Ramos (cell line): Measurements from ENCODE around the gene ACADS.

Experiments
- in situ Hi-C: fragments of 300-500 bp; cut with MboI; formaldehyde crosslinking; loops from one replicate; pipeline ENCODE4 v1.14.3; 2022; ENCODE audit warnings: low sequenced_read_pairs; ENCODE audit not compliant: unreplicated experiment

Gene ACADS

GRCh38 chr12:120748242-120748641 lies 22.6 kb downstream of the ACADS start:
- in situ Hi-C loops: no loop called here

- in situ Hi-C loops: no loop called here
Observed at GRCh38 chr12:120749256-120749655, 23.6 kb downstream of the ACADS start.

- in situ Hi-C loops: no loop called here
Observed at GRCh38 chr12:120750806-120751205, 25.2 kb downstream of the ACADS start.

GRCh38 chr12:120751389-120751788 lies 25.8 kb downstream of the ACADS start:
- in situ Hi-C loops: no loop called here

- in situ Hi-C loops: no loop called here
Observed at GRCh38 chr12:120754792-120755191, 29.2 kb downstream of the ACADS start.

GRCh38 chr12:120755269-120755668 lies 29.6 kb downstream of the ACADS start:
- in situ Hi-C loops: no loop called here

GRCh38 chr12:120757226-120757742 lies 31.7 kb downstream of the ACADS start:
- in situ Hi-C loops: no loop called here

GRCh38 chr12:120757949-120758348 lies 32.3 kb downstream of the ACADS start:
- in situ Hi-C loops: no loop called here

- in situ Hi-C loops: no loop called here
Observed at GRCh38 chr12:120758798-120759590, 33.4 kb downstream of the ACADS start.

GRCh38 chr12:120759591-120760348 lies 34.1 kb downstream of the ACADS start:
- in situ Hi-C loops: no loop called here

- in situ Hi-C loops: no loop called here
Observed at GRCh38 chr12:120760349-120761254, 35.0 kb downstream of the ACADS start.

- in situ Hi-C loops: no loop called here
Observed at GRCh38 chr12:120761519-120761934, 35.9 kb downstream of the ACADS start.

GRCh38 chr12:120762086-120762485 lies 36.5 kb downstream of the ACADS start:
- in situ Hi-C loops: no loop called here

- in situ Hi-C loops: no loop called here
Observed at GRCh38 chr12:120763250-120763649, 37.6 kb downstream of the ACADS start.

- in situ Hi-C loops: no loop called here
Observed at GRCh38 chr12:120764816-120765215, 39.2 kb downstream of the ACADS start.

- in situ Hi-C loops: no loop called here
Observed at GRCh38 chr12:120766566-120766965, 40.9 kb downstream of the ACADS start.

GRCh38 chr12:120767071-120768024 lies 41.7 kb downstream of the ACADS start:
- in situ Hi-C loops: no loop called here

GRCh38 chr12:120771097-120771496 lies 45.5 kb downstream of the ACADS start:
- in situ Hi-C loops: no loop called here
